Endothelial cell of hepatic sinusoid (primary cell): ENCODE results near the gene DYNLT5.
"Not testable (repeated sequence)": the region's sequence is repeated elsewhere in the genome, so short reads cannot be mapped to it uniquely, and the experiment has no call there.

Experiments used
- in situ Hi-C: cut with HindIII; loops from 2 replicates; pipeline ENCODE4 v1.10.0; 2017; ENCODE audit warnings: low sequenced_read_pairs

DYNLT5 gene, protein sequence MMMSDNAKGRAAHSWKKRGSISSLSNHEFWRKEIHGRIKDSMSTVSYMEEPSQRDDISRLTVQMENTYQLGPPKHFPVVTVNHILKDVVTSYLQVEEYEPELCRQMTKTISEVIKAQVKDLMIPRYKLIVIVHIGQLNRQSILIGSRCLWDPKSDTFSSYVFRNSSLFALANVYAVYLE

DNA sequence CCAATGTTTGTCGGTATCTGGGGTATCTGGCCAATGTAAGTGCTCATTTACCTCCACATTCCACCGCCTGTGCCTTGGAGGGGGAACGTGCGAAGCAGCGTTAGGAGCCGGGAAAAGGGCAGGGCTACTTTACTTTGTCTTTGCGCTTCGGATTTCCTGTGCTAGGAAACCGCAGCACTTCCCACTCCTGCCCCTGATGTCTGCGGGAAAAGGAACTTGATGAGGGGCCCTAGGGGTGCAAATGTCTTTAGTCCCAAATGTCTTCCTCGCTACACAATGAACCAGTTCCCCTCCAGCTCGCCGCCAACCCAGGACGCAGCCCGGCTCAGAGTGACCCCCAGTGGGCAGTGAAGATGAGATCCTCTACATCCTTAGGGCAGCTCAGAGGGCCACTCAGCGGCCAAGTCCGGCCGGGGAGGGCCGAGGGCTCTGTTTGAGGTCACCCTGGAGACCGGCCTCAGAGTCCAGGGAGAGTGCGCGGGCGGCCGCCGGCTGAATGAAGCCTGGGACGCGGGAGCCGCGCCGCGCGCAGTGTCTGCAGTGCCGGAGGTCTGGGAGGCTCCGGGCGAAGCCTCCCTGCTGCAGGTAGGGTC lies at the start of gene DYNLT5:
DYNLT5 (plus strand) TSS at position 460 of the 593 bp plus-strand sequence. CDS start 2,200 bp downstream, outside the sequence.
- in situ Hi-C loops, result no loop called here

DNA sequence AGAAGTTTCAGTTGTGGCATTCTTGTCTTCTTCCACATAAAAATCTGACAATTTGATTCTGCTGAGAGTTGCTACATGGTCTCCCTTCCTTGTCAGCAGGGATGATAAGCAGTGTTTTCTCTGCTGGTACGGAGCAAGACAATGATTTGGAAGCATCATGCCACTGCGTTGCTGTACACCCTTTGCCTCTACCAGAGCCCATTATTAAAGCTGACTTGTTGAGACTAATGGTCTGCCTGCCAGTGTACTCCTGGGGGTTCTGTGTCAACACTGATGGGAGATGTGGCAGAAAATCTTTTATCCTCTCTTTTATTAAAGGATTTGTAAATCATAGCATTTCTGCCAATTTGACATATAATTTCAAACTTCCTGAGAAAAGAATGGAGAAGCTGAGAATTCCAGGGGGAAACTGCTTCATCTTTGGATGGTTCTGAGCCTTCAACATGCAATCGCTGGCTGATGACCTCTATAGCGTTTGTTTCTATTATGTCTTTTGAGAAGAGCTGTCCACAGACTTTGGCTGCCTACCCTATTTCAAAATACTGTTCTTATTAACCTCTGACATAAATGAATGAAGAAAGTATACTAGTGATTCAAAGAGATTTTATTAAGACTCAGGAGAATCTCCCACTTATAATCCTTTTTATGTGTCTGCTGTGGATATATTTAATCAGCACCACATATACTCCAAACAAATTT lies 47.9 kb upstream of the DYNLT5 start:
- in situ Hi-C loops, result loop anchor here (25.0 kb wide), 1 partner anchor 442 kb away; no protein-coding TSS in a partner anchor

DNA sequence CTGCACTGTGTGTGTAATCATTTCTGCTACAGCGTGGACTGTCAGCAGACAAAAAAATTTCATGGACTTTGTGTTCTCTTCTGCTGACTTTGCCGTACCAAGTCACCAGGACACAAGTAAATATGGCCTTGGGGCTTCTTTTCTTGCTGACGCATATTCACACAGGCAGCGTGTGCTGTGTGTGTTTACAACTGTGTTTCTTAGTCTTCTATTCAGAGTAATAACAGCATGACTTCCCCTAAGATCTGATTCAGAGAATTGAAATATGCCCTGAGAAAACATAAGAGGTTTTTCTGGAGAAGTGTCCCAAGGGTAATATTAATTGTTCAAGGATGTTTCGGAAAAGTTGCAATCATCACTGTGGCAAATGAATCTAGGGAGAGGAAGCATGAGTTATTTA lies 47.1 kb upstream of the DYNLT5 start:
- in situ Hi-C loops, result loop anchor here (25.0 kb wide), 1 partner anchor 443 kb away; no protein-coding TSS in a partner anchor

DNA sequence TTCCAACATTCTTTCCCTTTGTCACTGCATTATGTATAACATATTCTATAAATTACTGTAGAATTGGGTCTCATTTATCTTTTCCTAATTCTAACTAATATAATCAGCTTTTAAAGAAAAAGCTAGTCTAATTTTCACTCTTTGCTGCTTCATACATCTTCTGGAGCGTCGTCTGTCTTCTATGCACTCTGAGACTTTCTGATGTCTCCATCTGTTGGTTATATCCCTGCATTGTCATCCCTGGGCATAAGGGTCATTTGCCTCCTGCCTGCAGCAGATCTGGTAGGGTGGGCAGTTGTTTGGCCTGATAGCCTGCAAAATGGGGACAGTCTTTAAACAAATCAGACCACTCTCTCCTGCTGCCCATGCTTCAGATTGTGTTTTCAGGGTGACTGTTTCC lies 40.8 kb upstream of the DYNLT5 start:
- in situ Hi-C loops, result loop anchor here (25.0 kb wide), 1 partner anchor 449 kb away; no protein-coding TSS in a partner anchor

DNA sequence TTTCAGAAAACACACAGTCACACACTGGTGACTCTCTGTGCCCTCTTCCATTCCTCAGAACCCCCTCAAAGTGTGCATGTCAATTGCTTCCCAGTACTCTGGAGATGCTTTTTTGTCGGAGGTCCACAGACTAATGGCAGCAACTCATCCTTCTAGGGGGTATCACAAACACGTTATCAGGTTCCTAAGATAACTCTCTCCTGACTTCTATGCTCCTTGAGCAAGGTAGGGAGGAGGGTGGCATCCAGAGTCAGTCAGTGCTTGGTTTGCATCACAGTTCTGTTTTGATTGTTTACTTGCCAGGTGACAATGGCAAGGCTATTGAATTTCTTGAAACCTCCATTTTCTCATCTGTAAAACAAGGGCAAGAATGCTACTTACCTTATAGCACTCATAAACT lies 39.4 kb upstream of the DYNLT5 start:
- in situ Hi-C loops, result loop anchor here (25.0 kb wide), 1 partner anchor 451 kb away; no protein-coding TSS in a partner anchor

DNA sequence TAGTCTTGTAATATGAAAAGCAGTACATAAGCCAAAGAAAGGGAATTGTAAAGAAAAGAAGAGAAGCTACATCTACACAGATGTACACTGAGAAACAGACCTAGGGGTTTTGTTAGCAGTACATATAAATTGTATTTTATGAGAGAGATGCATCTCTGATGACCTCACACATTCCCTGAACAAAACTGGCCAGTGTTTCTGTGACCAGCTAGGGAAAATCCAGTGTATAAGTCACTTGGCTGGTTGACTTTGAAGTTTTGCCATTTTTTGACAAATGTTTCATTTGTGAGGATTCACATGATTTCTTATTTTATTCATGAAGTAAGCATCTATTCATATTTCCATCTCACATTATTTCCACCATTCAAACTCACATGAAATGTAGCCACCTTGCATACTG lies 28.3 kb upstream of the DYNLT5 start:
- in situ Hi-C loops, result loop anchor here (25.0 kb wide), 1 partner anchor 462 kb away; no protein-coding TSS in a partner anchor

DNA sequence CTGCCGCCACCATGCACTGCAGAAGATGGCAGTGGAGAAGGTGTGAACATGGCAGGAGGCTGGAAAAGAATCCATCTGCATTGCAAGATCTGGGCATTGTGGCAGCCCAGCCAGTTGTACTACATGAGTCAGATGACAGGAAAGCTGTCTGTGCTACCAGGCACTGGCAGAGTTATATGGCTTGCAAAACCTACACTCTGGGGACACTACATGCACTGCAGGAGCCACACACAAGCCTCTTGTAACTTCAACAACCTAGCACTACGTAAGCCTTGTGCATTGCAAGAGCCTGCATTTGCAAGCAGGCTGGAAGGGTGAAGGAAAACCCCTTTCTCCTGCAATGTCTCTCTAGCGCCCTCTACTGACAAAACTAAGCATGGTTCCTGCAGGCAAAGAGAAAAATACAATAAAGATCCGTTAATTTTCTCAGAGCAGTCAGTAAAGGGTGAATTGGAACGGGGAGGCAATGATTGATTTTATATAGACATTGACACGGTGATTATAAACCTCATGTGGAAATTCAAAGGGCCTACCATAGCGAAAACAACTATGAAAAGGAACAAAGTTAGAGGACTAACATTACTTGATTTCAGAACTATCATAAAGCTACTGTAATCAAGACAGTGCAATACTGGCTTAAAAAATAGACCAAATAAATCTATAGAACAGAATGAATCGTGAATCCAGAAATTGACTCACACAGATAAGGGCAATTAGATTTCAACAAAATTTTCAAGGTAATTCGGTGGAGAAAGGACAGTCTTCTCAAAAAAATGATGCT lies 26.2 kb upstream of the DYNLT5 start:
- in situ Hi-C loops, result no loop called here

DNA sequence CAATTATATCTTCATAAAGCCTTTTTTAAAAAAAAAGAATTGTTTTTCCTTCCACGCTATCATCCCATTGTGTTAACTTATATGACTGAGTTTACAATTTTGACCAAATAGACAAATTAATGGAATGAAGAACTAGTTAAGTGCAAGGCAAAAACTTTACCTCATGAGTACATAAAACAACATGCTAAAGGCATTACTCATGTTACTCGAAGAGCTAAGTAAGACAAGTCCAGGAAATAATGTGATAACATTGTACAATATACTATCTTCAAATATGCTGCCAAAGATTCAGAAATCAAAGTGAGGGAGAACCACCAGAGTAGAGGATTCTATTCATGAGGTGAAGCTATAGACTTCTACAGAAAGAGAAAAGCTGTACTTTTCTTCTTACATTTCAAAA lies 24.2 kb upstream of the DYNLT5 start:
- in situ Hi-C loops, result no loop called here

DNA sequence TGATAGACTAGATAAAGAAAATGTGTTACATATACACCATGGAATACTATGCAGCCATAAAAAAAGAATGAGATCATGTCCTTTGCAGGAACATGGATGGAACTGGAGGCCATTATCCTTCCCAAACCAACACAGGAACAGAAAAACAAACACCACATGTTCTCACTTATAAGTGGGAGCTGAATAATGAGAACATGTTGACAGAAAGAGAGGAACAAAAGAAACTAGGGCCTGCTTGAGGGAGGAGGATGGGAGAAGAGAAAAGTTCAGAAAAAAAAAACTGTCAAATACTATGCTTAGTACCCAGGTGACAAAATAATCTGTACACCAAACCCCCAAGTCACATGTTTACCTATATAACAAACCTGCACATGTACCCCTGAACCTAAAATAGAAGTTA lies 23.5 kb upstream of the DYNLT5 start:
- in situ Hi-C loops, result not testable (repeated sequence)

DNA sequence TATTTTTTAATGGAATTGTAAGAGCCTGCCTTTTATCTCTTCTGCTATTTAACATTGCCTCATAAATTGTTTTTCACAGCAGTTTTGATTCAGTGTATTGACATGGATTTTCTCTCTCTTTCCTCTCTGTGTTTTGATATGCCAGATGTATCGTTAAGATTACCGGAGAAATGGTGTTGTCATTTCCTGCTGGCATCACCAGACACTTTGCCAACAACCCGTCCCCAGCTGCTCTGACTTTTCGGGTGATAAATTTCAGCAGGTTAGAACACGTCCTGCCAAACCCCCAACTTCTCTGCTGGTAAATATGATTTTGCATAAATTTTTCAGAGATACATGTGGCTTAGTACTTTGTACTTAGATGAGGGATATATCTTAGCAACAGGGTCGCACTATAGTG lies 23.1 kb upstream of the DYNLT5 start:
- in situ Hi-C loops, result no loop called here

DNA sequence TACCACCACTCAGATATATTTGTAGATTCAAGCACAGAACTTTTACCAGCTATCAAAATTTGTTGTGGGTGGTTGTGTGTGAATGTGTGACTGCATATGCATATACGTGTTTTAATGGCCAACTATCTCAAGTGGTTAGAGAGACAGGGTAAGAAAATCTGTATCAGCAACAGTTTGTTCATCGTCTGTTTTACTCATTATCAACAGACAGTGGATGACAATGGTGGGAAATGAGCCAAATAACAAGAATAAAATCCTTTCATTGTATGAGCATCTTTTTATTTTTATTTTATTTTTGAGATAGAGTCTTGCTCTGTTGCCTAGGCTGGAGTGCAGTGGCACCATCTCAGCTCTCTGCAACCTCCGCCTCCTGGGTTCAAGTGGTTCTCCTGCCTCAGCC lies 22.7 kb upstream of the DYNLT5 start:
- in situ Hi-C loops, result no loop called here

DNA sequence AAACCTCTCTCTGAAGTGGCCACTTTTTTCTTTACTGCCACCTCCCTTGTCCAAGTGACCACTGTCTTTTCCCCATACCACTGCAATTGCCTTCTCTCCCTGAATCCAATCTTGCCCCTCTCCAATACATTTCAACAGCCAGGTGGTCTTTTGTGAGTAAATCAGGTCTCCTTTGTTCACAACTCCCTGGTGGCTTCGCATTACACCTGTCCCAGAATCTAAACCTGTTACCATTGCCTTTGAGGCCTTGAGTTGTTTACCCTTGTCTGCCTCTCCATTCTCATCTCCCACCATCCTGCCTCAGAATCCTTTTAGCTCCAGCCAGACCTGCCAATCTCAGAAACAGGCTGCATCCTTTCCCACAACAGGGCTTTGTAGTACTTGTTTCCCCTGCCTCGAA lies 21.8 kb upstream of the DYNLT5 start:
- in situ Hi-C loops, result no loop called here

DNA sequence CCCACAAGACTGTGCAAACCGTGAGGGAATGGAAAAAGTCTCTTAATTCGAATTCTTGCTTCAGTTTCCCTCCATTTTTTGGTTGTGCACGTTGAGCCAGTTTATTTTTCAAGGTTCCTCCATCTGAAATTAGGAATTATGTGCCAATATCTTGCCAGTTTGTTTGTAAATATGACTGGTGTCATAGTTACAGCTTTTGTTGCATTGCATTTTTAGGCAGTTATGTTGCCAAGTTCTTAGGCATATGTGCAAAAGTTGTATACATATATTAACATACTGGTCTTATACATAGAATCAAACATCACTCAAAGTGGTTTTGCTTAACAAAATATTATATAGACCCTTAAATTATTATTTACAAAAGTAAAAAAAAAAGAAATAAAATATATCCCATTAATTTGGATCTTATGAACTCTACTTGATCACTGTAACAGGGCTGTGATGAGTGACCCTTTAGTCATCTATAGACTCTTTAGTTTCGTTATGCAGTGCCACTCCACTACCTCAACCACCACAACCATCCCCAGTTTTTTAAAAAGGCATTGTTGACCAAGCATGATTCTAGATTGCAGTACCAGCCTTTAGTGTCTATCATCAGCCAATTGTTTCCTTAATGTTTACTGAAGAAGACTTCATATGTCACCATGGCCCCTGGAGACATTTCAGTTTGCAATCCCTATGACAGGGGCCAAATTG lies 20.9 kb upstream of the DYNLT5 start:
- in situ Hi-C loops, result no loop called here

DNA sequence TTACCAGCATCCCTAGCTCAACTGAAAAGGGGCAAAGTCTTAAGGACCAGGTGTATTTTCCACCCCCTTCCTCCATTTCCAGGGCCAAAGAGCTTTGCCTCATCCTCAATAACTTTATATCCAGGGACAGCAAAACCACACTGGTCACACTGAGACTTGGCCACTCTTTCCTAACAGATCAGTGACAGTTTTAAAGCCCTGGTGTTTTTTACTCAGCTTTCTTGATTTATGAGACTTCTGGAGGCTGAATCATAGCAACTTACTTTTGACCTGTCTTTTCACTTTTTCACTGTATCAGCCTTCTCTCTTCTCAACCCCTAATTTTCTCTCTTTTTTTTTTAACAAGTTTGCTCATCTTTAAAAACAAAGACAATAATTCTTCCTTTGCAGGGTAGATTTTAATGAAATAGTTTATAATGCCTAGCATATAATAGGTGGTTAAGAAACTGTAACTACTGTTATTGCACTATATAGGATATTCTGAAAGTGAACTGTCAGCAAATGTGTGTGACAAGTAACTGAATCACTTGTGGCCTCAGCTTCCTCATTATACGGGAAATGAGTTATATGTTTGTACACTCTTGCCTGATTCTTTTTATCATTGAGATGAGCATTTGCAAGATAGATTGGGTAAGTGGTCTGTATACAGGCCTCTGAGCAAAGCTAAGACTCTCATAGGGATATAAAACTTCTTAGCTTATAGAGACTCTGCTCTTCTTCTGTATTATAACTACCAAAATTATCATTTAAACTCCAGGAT lies 19.7 kb upstream of the DYNLT5 start:
- in situ Hi-C loops, result no loop called here

DNA sequence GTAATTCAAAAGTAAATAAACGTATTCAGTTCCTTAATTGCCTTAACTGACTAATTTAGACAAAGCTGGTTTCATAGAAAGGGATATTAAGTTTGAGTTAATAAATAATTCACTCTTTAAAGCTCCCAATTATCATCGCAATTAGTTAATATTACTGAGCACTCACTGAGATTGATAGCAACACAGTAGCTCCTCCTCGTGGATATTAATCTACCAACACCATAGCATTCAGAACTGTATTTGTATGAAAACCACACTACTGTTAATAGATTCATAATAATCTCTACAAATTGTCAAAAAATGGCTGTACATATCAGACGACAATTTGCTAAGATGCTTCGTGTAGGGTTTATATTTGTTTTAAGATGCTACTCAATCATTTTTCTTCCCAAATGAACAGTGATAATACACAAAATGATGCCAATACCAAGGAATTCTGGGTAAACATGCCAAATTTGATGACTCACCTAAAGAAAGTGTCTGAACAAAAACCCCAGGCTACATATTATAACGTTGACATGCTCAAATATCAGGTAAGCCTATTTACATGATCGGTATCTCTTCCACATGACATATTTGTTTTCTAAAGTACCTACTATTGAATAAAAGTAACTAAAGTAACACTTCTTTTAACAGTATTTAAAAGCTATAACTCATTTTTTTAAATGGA lies 18.8 kb upstream of the DYNLT5 start:
- in situ Hi-C loops, result no loop called here

DNA sequence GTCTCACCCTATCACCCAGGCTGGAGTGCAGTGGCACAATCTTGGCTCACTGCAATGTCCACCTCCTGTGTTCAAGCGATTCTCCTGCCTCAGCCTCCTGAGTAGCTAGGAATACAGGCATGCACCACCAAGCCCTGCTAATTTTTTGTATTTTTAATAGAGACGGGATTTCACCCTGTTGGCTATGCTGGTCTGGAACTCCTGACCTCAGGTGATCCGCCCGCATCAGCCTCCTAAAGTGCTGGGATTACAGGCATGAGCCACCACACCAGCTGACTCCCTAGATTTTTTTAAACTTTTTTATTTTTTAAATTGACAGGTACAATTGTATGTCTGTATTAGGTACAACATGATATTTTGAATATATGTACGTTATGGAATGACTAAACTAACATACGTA lies 17.7 kb upstream of the DYNLT5 start:
- in situ Hi-C loops, result not testable (repeated sequence)

DNA sequence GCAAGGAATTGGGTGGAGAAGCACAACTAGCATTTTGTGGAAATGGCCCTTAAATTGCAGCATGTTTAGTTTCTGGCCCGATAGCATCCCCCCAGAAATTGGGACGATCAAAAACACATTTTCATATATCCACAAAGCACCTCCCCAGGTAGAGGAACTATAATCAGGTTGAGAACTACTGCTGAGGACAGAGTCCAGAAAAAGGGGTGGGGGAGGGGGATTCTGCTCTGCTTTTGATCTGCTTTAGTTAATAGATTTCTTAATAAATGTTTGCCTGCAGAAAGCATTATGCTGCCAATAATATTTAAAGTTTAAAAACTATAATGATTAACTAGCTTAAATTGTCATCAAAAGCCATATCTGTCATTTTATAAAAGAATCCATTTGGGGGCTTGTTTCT lies 14.4 kb upstream of the DYNLT5 start:
- in situ Hi-C loops, result no loop called here

DNA sequence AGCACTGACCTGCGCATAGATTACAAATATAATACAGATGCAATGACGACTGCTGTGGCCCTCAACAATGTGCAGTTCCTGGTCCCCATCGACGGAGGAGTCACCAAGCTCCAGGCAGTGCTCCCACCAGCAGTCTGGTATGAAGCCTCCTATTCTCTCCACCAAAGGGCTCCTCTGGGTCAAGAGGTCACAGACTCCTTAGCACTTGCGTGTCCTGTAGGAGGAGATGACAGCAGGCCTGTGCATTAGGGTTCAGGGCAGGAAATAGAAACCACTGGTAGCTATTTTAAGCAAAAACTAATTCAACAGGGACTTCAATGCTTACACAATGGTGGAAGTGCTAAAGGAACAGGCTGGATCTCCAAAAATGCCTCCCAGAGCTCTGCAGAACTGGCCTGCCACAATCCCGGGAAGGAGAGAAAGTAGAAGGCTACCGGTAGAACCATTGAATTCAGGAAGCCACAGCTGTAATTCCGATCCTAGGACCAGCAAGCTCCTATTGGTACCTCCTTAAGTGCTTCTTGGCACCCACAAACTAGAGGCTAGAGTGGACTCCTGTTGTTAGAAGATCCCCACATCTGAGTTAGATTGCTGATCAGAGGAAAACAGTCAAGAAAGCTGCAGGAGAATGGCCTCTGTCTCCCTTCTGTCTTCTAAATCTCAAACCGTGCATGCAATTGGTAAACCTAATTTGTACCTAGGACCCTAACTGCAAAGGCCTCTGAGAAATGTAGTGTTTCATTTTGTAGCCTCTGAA lies 12.7 kb upstream of the DYNLT5 start:
- in situ Hi-C loops, result no loop called here

DNA sequence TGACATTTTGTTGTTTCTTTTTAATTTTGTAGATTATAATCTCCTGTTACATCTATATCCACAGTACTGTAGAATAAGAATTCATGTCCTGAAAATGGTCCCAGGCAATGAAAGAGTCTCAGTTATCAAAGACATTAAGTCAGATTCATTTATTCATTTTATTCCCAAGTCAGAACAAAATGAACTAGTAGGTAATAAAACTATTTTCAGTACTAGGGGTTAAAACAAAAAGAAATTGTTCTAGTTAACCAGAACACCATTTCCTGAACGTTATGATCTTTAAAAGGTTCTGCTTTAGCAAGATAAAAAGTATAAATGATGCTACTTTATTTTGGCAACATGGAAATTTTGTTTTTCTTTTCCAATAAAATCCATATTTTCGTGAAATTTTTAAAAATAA lies 6.8 kb upstream of the DYNLT5 start:
- in situ Hi-C loops, result no loop called here
